Stomach (tissue), 9 donors: Measurements from ENCODE around the gene CENPM. TPM values are rescaled to one million over a fixed set of nuclear protein-coding genes. Genes with fewer than 3 reads are reported as not detected.
A peak's percentile ranks its signal among the peaks of the same experiment; 100 is the strongest.

Source experiments
- DNase-seq, 2 donors: peaks; one replicate each; pipeline versions ENCODE4 v3.0.0 to v3.0.0-alpha.2; 2013 to 2019
- H3K27ac ChIP-seq, 5 donors: fragments of 200-600 bp in 4 of 5; sonication (generic) in 4 of 5; one replicate each; pipeline ENCODE4 v1.5.1; 2013 to 2019; ENCODE audit warnings: mild to moderate bottlenecking in 1 of 5, moderate library complexity in 1 of 5
- H3K27me3 ChIP-seq, 3 donors: fragments of 200-600 bp; sonication (generic); one replicate each; pipeline ENCODE4 v1.5.1; 2017 to 2019; ENCODE audit warnings: mixed run types in 1 of 3
- H3K36me3 ChIP-seq, 4 donors: fragments of 200-600 bp; sonication (generic); 1 replicate in 3 of 4; 2 replicates in 1 of 4; pipeline ENCODE4 v1.5.1; 2016 to 2019
- H3K4me1 ChIP-seq, 4 donors: fragments of 200-600 bp; sonication (generic); one replicate each; pipeline ENCODE4 v1.5.1; 2016 to 2019
- H3K4me3 ChIP-seq, 4 donors: fragments of 200-600 bp; sonication (generic) in 3 of 4; one replicate each; pipeline ENCODE4 v1.5.1; 2016 to 2019; ENCODE audit warnings: mild to moderate bottlenecking in 1 of 4
- H3K9me3 ChIP-seq, 4 donors: fragments of 200-600 bp; sonication (generic); one replicate each; pipeline ENCODE4 v1.5.1; 2016 to 2019
- CTCF ChIP-seq, 7 experiments: fragments of 450-650 bp in 4 of 7; fragments of 200-600 bp in 3 of 7; sonication (generic) in 3 of 7; IDR thresholded peaks; one replicate each; pipeline ENCODE4 v1.5.1; 2016 to 2019; ENCODE audit warnings: antibody characterized with exemption in 7 of 7, control low read depth in 2 of 7, mild to moderate bottlenecking in 1 of 7
- EP300 ChIP-seq: sonication (generic); formaldehyde crosslinking; IDR thresholded peaks from one replicate; pipeline ENCODE4 v1.6.1; 2017; ENCODE audit warnings: antibody characterized with exemption
- POLR2A ChIP-seq, 4 donors: fragments of 450-650 bp; IDR thresholded peaks; one replicate each; pipeline ENCODE4 v1.6.1; 2016; ENCODE audit warnings: antibody characterized with exemption in 4 of 4, control low read depth in 2 of 4, mild to moderate bottlenecking in 1 of 4, moderate library complexity in 1 of 4
- POLR2AphosphoS5 ChIP-seq, 3 donors: sonication (generic); formaldehyde crosslinking; IDR thresholded peaks; one replicate each; pipeline ENCODE4 v1.6.1; 2016; ENCODE audit warnings: antibody characterized with exemption in 3 of 3
- WGBS, 5 donors: extraction: QIAGEN DNeasy Blood & Tissue Kit in 3 of 5; methylation state at CpG; one replicate each; pipeline versions ENCODE4 v1.1.5 to v1.1.7; 2013 to 2018; 5-methylcytosine and 5-hydroxymethylcytosine counted together
- intact Hi-C: fragments of 100-400 bp; cut with DNase I; formaldehyde crosslinking; loops from one replicate; pipeline ENCODE4 v1.15.1; 2023; ENCODE audit warnings: low total_unique reads
- polyA plus RNA-seq, 3 donors: library from polyadenylated mRNA; stranded (reverse); fragments of 200-250 nt; gene quantifications; one replicate each; pipeline ENCODE4 v1.2.3, GENCODE V29; 2013
- total RNA-seq, 5 donors: library from RNA; depleted of rRNA; stranded (reverse); fragments of >200 nt; gene quantifications; one replicate each; pipeline versions ENCODE4 v1.1.0 to v1.2.3, GENCODE V29; 2014 to 2016
- donor health status: healthy with polysubstance abuse.
- donor health status: Bipolar disorder and iron deficiency.
- donor health status: healthy.

CENPM gene
- total and polyA plus RNA-seq, 8 donors: 6.1 to 64.3 (median 15.8) TPM; not detected in 1

- no peak for DNase-seq
- Histone ChIP-seq H3K4me1 (peaks cover 13 to 35% (median 26%) of the 10 kb centered on the region in 4 donors), H3K9me3 (no peaks in the 10 kb centered on the region), H3K27me3 (peaks cover 0 to 10% (median 0%) of the 10 kb centered on the region in 3 donors), H3K4me3 (peak overlapping the region; percentile 67 to 88 (median 76)), H3K36me3 (no peaks in the 10 kb centered on the region), H3K27ac (peak overlapping the region in 3 of 5 donors; percentile 72 to 79 (median 78))
- WGBS, 5 donors: 70 to 72% (median 70%) methylated on average over 21 of the region's 21 CpGs
- intact Hi-C loops: no loop called here
- TF ChIP-seq CTCF (IDR thresholded peaks at IDR 0.05) (no peak), EP300 (no peak), POLR2AphosphoS5 (IDR thresholded peaks at IDR 0.05) (no peak), POLR2A (IDR thresholded peaks at IDR 0.05) (no peak)
Observed at GRCh38 chr22:41947424-41948080, 600 bp upstream of the CENPM start.

- H3K4me1 ChIP-seq: peaks cover 27 to 62% (median 51%) of the 10 kb centered on the region in 4 donors
- H3K27me3 ChIP-seq: no peaks in the 10 kb centered on the region
- WGBS, 5 donors: 21 to 48% (median 39%) methylated on average over 9 of the region's 9 CpGs
- no peak overlapping the region for H3K4me3 ChIP-seq
- intact Hi-C loops: loop anchor here (5.0 kb wide), 1 partner anchor 121 kb away; no protein-coding TSS in a partner anchor
- TF ChIP-seq POLR2AphosphoS5 (IDR thresholded peaks at IDR 0.05): no peak
- no peak for TF ChIP-seq EP300
- no peak for TF ChIP-seq POLR2A (IDR thresholded peaks at IDR 0.05)
- no peak for TF ChIP-seq CTCF (IDR thresholded peaks at IDR 0.05)
- peak in 1 of 2 donors; percentile 77 for DNase-seq
- peak overlapping the region in 1 of 5 donors; percentile 39 for H3K27ac ChIP-seq
- H3K9me3 ChIP-seq: no peaks in the 10 kb centered on the region
- no peaks in the 10 kb centered on the region for H3K36me3 ChIP-seq
Observed at GRCh38 chr22:41943661-41944209, 3.2 kb downstream of the CENPM start.

- peak overlapping the region; percentile 79 to 91 (median 80) for H3K27ac ChIP-seq
- TF ChIP-seq CTCF (IDR thresholded peaks at IDR 0.05): peak in 6 of 7 experiments; percentile 77 to 99 (median 95)
- no peak for TF ChIP-seq EP300
- TF ChIP-seq POLR2AphosphoS5 (IDR thresholded peaks at IDR 0.05): peak; percentile 18 to 48 (median 27)
- WGBS, 5 donors: 27 to 47% (median 36%) methylated on average over 11 to 13 of the region's 13 CpGs
Observed at GRCh38 chr22:41940832-41941765, 5.9 kb downstream of the CENPM start.

More at GRCh38 chr22:41940832-41941765, 5.9 kb downstream of the CENPM start:
- Histone ChIP-seq H3K4me3 (no peak overlapping the region), H3K36me3 (no peaks in the 10 kb centered on the region), H3K27me3 (no peaks in the 10 kb centered on the region), H3K4me1 (peaks cover 20 to 48% (median 40%) of the 10 kb centered on the region in 4 donors), H3K9me3 (no peaks in the 10 kb centered on the region)
- DNase-seq: peak; percentile 91 to 95
- intact Hi-C loops: loop anchor here (5.0 kb wide), 1 partner anchor 119 kb away; no protein-coding TSS in a partner anchor
